ENCODE data around the gene PPP1R1B.

The PPP1R1B gene

GRCh38 chr17:39615434-39615833 is 11.3 kb upstream of the PPP1R1B start:
- no peak for DNase-seq (ENCODE audit: low read depth)

GRCh38 chr17:39617100-39617445 is 9.7 kb upstream of the PPP1R1B start:
- no peak for DNase-seq (ENCODE audit: low read depth)

GRCh38 chr17:39617446-39618245 is 9.1 kb upstream of the PPP1R1B start:
- DNase-seq (ENCODE audit: low read depth), result peak; percentile 65

- no peak for DNase-seq (ENCODE audit: low read depth)
These were observed 8.4 kb upstream of the PPP1R1B start for GRCh38 chr17:39618246-39618913.

GRCh38 chr17:39618956-39619785 is 7.6 kb upstream of the PPP1R1B start:
- DNase-seq (ENCODE audit: low read depth), result no peak

- DNase-seq (ENCODE audit: low read depth), result no peak
These were observed 7.0 kb upstream of the PPP1R1B start for GRCh38 chr17:39619786-39620101.

- DNase-seq (ENCODE audit: low read depth), result peak; percentile 79
These were observed 5.0 kb upstream of the PPP1R1B start for GRCh38 chr17:39621523-39622379.

GRCh38 chr17:39622380-39623006 is 4.3 kb upstream of the PPP1R1B start:
- DNase-seq (ENCODE audit: low read depth), result no peak

GRCh38 chr17:39623356-39623950 is 3.3 kb upstream of the PPP1R1B start:
- DNase-seq (ENCODE audit: low read depth), result peak; percentile 67

GRCh38 chr17:39624313-39624712 is 2.4 kb upstream of the PPP1R1B start:
- no peak for DNase-seq (ENCODE audit: low read depth)

- no peak for DNase-seq (ENCODE audit: low read depth)
These were observed 1.5 kb upstream of the PPP1R1B start for GRCh38 chr17:39625198-39625785.

GRCh38 chr17:39627047-39627711 is 427 bp downstream of the PPP1R1B start:
- no peak for DNase-seq (ENCODE audit: low read depth)

GRCh38 chr17:39627712-39628516 is 1.2 kb downstream of the PPP1R1B start:
- no peak for DNase-seq (ENCODE audit: low read depth)

- no peak for DNase-seq (ENCODE audit: low read depth)
These were observed 2.1 kb downstream of the PPP1R1B start for GRCh38 chr17:39628655-39629493.

GRCh38 chr17:39629494-39629880 is 2.7 kb downstream of the PPP1R1B start:
- DNase-seq (ENCODE audit: low read depth), result no peak

- DNase-seq (ENCODE audit: low read depth), result no peak
These were observed 3.1 kb downstream of the PPP1R1B start for GRCh38 chr17:39629898-39630297.

GRCh38 chr17:39631403-39631802 is 4.7 kb downstream of the PPP1R1B start:
- DNase-seq (ENCODE audit: low read depth), result no peak

GRCh38 chr17:39632153-39632941 is 5.6 kb downstream of the PPP1R1B start:
- DNase-seq (ENCODE audit: low read depth), result no peak
